Measurements from ENCODE around the gene CXCL17.

DNA sequence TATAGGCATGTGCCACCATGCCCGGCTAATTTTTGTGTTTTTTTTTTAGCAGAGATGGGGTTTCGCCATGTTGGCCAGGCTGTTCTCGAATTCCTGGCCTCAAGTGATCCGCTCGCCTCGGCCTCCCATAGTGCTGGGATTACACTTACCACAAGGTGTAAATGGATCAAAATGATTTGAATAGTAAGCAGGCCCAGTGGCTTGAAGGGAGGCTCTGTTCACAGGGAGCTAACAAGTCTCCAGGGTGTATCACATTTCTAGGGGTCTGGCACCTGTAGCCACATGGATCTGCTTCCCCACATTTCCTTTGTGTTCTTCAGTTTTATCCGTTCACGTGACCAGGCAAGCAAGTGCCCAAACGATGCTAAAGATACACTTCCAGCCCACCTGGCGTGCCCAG is 39.2 kb downstream of the CXCL17 start:
- TF ChIP-seq, protein P1, sequence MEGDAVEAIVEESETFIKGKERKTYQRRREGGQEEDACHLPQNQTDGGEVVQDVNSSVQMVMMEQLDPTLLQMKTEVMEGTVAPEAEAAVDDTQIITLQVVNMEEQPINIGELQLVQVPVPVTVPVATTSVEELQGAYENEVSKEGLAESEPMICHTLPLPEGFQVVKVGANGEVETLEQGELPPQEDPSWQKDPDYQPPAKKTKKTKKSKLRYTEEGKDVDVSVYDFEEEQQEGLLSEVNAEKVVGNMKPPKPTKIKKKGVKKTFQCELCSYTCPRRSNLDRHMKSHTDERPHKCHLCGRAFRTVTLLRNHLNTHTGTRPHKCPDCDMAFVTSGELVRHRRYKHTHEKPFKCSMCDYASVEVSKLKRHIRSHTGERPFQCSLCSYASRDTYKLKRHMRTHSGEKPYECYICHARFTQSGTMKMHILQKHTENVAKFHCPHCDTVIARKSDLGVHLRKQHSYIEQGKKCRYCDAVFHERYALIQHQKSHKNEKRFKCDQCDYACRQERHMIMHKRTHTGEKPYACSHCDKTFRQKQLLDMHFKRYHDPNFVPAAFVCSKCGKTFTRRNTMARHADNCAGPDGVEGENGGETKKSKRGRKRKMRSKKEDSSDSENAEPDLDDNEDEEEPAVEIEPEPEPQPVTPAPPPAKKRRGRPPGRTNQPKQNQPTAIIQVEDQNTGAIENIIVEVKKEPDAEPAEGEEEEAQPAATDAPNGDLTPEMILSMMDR (IDR thresholded peaks at IDR 0.05): no peak
- no peak for TF ChIP-seq POLR2AphosphoS5 (IDR thresholded peaks at IDR 0.05; ENCODE audit: insufficient read depth in 1 of 2, low read depth in 1 of 2)

Data from vagina (tissue), 2 donors.